Stomach smooth muscle (tissue), 2 donors: Measurements from ENCODE around the gene ANO5.

Source experiments
- H3K27ac ChIP-seq: one replicate; pipeline ENCODE4 v1.7.0; 2013; ENCODE audit warnings: mild to moderate bottlenecking, low read length, inconsistent platforms
- H3K27me3 ChIP-seq, 2 donors: one replicate each; pipeline ENCODE4 v1.7.0; 2013; ENCODE audit warnings: low read length in 2 of 2; ENCODE audit not compliant: insufficient read depth in 2 of 2, control insufficient read depth in 1 of 2
- H3K36me3 ChIP-seq, 2 donors: one replicate each; pipeline ENCODE4 v1.7.0; 2013; ENCODE audit warnings: low read length in 2 of 2; ENCODE audit not compliant: control insufficient read depth in 2 of 2, insufficient read depth in 2 of 2
- H3K4me1 ChIP-seq: one replicate; pipeline ENCODE4 v1.7.0; 2013; ENCODE audit warnings: low read length; ENCODE audit not compliant: control insufficient read depth, insufficient read depth
- H3K4me3 ChIP-seq, 2 donors: one replicate each; pipeline ENCODE4 v1.7.0; 2013; ENCODE audit warnings: low read length in 2 of 2
- H3K9ac ChIP-seq, 2 donors: one replicate each; pipeline ENCODE4 v1.7.0; 2013; ENCODE audit warnings: low read length in 2 of 2, mild to moderate bottlenecking in 1 of 2
- H3K9me3 ChIP-seq, 2 donors: one replicate each; pipeline ENCODE4 v1.7.0; 2013; ENCODE audit warnings: low read length in 2 of 2; ENCODE audit not compliant: control insufficient read depth in 2 of 2
- donor health status: healthy.
- donor health status: Pancreatic carcinoma.

ANO5 gene

DNA sequence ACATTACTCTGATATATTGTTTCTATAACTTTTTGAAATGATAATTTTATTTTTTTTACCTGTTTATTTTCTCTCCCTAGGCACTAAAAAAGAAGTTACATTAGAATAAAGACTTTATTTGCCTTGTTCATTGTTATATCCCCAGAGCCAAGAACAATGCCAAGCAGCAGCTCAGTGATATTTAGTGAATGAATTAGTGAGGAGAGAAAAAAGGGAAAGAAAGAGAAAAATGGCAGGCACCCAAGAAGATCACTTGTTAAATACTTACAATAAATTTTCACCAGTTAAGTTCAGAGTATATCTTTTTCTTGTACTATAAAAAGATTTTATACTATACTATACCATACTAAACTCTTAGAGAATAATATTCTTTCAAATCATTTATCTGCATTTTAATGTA, 13.3 kb upstream of the ANO5 start:
- Histone ChIP-seq H3K27me3 (peaks cover 0 to 3% of the 10 kb centered on the region in 2 donors), H3K9ac (no peak overlapping the region), H3K36me3 (no peaks in the 10 kb centered on the region), H3K4me1 (no peaks in the 10 kb centered on the region), H3K4me3 (no peak overlapping the region), H3K9me3 (no peaks in the 10 kb centered on the region), H3K27ac (no peak overlapping the region)

DNA sequence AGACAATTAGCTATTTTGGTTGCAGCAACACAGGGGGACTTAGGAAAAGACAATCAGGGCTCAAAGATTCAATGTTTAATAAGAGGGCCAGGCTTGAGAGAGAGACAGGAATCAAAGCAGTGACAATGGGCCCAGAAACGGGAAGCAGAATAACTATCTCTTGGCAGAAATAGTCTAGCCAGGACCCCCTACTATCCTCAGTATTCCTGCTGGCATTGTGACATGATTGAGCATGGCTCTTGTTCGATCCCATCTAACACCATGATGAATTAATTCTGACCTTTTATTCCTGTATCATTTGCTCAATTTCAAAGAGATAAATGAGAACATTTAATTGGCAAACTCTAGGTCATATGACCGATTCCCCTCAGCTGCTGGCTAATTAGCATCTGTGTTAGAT, 12.8 kb upstream of the ANO5 start:
- H3K4me1 ChIP-seq = no peaks in the 10 kb centered on the region
- H3K9me3 ChIP-seq = no peaks in the 10 kb centered on the region
- no peak overlapping the region for H3K9ac ChIP-seq
- no peak overlapping the region for H3K4me3 ChIP-seq
- H3K27me3 ChIP-seq = peaks cover 0 to 3% of the 10 kb centered on the region in 2 donors
- H3K36me3 ChIP-seq = no peaks in the 10 kb centered on the region
- no peak overlapping the region for H3K27ac ChIP-seq

DNA sequence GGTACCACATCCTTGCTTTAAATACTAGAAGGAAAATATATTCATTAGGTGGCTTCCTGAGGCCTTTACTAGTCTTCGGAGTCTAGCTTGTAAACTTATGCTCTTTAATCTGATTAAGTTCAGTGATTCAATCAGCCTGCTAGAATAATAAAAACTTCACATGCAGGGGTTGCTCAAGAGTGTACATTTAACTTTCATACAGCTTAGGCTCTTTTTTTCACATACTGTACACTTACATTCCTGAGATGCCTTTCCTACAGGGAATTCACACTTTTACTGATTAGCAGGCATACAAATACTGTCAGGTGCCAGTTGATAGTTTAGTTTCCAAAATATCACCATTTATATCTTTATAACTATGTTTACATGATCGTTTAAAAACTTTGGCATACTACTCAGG, 3.2 kb upstream of the ANO5 start:
- Histone ChIP-seq H3K36me3 (no peaks in the 10 kb centered on the region), H3K27me3 (no peaks in the 10 kb centered on the region), H3K27ac (no peak overlapping the region), H3K9me3 (no peaks in the 10 kb centered on the region), H3K4me3 (no peak overlapping the region), H3K9ac (no peak overlapping the region), H3K4me1 (peaks cover 13% of the 10 kb centered on the region)

DNA sequence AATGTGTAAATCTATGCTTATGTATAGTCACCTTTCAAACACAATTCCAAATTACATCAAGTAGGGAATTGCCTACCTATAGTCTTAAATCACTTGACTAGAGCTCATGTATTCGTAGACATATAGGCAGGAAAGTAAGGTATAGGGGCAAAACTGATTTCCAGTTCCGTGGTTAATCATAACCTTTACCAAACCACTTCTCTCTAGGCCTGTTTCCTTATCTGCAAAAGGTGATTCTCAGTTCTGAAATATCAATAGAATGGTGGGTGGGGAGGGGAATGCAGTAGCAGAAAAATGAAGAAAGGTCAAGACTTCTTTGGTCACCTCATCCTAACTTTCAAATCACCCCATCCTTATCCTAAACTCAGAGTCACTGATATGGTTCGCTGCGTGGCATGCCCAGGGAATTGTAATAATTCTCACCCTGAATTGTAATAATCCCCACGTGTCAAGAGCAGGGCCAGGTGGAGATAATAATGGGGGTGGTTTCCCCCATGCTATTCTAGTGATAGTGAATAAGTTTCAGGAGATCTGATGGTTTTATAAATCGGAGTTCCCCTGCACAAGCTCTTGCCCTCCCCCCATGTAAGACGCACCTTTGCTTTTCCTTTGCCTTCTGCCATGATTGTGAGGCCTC, 1.9 kb upstream of the ANO5 start:
- no peaks in the 10 kb centered on the region for H3K27me3 ChIP-seq
- no peak overlapping the region for H3K4me3 ChIP-seq
- no peaks in the 10 kb centered on the region for H3K36me3 ChIP-seq
- peaks cover 13% of the 10 kb centered on the region for H3K4me1 ChIP-seq
- H3K9me3 ChIP-seq = no peaks in the 10 kb centered on the region
- H3K27ac ChIP-seq = no peak overlapping the region
- no peak overlapping the region for H3K9ac ChIP-seq

DNA sequence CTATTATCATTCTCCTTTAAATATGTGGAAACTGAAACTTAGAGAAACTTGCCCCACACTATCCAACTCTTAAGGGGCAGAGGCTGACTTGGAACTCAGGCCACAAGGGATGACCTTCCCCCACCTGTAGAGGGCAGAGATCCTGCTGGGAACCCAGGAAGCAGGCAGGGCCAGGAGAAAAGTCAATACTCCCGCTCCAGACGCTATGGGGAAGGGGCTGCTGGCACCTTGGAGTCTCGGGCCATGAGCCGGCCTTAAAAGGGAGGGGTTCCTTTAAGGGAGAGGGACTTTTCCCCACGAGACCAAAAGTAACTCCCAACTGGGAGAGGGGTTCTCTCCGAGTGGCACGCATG, 620 bp upstream of the ANO5 start:
- Histone ChIP-seq H3K27ac (peak overlapping the region; percentile 53), H3K9me3 (no peaks in the 10 kb centered on the region), H3K4me1 (peaks cover 13% of the 10 kb centered on the region), H3K27me3 (no peaks in the 10 kb centered on the region), H3K9ac (peak overlapping the region; percentile 67 to 74), H3K36me3 (no peaks in the 10 kb centered on the region), H3K4me3 (peak overlapping the region; percentile 70 to 84)

DNA sequence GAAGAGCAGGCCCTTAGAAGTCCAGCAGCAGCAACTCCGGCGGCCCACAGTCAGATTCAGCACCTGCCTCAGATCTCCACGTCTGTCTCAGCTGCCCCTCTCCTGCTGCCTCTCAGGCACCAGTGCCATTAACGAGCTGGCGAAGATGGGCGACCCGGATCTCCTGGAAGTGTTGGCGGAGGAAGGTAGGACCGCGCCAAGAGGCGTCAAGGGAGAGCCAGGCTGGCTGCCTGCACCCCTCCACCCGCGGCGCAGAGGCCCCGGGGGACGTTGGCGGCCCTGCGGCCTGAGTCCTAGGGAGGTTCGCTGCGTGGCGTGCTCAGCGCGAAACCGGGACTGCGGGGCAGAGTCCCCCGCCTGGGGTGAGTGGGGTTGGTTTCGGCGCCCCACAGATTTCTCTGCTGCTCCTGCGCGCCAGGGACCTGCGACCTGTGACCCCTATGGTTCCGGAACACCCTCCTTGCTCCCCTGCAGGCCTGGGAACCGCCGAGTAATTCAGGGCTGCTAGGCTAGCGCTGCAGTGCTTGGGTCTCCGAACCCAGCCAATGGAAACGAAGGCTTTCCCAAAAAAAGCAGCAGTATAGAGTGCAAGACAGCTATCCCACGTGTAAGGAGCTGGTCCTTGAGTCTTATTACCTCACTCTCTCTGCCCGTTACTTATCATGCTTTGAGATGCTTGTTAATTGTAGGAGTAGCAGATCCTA, 615 bp downstream of the ANO5 start:
- Histone ChIP-seq H3K9ac (peak overlapping the region; percentile 67 to 68), H3K9me3 (no peaks in the 10 kb centered on the region), H3K36me3 (no peaks in the 10 kb centered on the region), H3K4me1 (peaks cover 18% of the 10 kb centered on the region), H3K27ac (peak overlapping the region; percentile 53), H3K27me3 (no peaks in the 10 kb centered on the region), H3K4me3 (peak overlapping the region; percentile 70 to 84)

DNA sequence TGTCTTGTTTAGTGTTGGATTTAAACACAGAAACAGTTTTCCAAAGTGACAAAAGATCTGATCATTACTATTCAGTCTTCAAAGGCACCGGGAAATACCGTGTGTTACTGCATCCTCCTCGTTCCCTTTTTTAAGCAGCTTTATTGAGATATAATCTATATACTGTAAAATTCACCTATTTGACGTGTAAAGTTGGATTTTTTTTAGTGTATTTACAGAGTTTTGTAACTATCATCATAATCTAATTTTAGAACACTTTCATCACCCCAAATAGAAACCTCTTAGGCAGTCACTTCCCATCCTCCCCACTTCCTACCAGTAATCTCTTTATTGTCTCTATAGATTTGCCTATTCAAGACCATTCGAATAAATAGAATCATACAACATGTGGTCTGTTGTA, 1.4 kb downstream of the ANO5 start:
- no peak overlapping the region for H3K27ac ChIP-seq
- no peaks in the 10 kb centered on the region for H3K36me3 ChIP-seq
- no peaks in the 10 kb centered on the region for H3K27me3 ChIP-seq
- H3K4me1 ChIP-seq = peaks cover 19% of the 10 kb centered on the region
- H3K4me3 ChIP-seq = peak overlapping the region; percentile 70 to 84
- peak overlapping the region in 1 of 2 donors; percentile 67 for H3K9ac ChIP-seq
- H3K9me3 ChIP-seq = no peaks in the 10 kb centered on the region

DNA sequence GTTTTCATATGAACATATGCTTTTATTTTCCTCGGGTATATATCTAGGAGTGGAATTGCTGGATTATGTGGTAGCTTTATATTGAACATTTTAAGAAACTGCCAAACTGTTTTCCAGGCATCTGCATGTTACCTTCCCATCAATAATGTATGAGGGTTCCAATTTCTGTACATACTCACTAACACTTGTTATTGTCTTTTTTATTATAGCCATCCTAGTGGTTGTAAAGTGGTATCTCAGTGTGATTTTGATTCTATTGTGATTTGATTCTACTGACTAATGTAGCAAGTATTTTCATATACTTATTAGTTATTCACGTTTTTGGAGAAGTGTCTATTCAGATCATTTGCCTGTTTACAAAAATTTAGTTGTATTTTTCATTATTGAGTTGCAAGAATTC, 2.0 kb downstream of the ANO5 start:
- Histone ChIP-seq H3K4me1 (peaks cover 20% of the 10 kb centered on the region), H3K36me3 (no peaks in the 10 kb centered on the region), H3K9me3 (no peaks in the 10 kb centered on the region), H3K27me3 (no peaks in the 10 kb centered on the region), H3K9ac (no peak overlapping the region), H3K27ac (no peak overlapping the region), H3K4me3 (no peak overlapping the region)

DNA sequence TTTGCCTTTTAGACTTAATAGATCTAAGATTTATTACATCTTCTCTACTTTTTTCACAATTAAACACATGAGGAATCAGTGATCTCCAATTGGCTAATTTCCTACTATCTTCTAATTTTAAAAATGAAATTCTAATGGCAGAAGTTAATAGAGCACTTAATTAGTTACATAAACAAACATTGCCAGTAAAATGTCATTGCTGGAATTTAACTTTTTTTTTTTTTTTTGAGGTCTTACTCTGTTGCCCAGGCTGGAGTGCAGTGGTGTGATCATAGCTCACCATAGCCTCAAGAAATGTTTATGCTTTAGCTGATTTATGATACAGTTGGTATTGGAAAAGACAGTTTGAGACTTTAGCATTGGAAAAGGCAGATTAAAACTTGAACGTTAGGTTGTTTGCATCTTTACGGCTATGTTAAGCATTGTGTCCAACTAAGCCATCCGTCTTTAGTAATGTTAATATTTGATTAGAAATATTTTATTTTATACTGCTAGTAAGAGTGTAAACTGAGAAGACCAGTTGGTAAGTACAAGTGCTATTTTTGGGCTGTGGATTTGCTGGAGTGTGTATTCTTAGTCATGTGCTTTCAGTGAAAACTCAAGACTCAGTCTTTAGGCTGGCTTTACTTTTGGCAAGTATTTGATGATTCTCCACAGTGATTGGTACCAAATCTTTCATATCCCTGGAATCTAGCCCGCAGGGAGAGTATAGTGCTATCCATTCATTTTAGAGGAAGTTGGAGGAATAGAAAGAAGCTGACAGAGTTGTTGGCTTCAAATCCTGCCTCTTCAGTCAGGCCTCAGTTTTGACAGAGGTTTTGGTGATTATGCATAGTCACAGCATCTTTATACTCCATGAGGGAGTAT, 4.5 kb downstream of the ANO5 start:
- no peak overlapping the region for H3K9ac ChIP-seq
- H3K27me3 ChIP-seq = no peaks in the 10 kb centered on the region
- H3K4me1 ChIP-seq = peaks cover 16% of the 10 kb centered on the region
- H3K27ac ChIP-seq = no peak overlapping the region
- H3K9me3 ChIP-seq = no peaks in the 10 kb centered on the region
- H3K4me3 ChIP-seq = peak overlapping the region in 1 of 2 donors; percentile 35
- H3K36me3 ChIP-seq = no peaks in the 10 kb centered on the region

DNA sequence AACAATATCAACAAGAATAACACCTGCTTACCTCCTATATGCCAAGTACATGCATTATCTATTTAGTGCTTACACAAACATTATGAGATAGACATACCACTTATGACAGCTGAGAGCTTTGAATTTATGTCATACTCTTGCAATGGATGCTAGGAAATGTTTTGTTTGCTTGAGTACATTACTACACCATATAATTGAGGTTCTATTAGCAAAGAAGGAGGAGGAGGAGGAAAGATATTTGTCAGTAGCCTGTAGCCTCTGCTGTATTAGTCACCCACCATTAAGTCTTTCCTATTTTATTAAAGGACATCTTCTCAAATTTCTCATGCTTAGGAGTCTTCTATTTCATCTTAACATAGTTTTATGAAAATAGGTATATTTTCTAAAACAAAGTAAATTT, 6.4 kb downstream of the ANO5 start:
- no peak overlapping the region for H3K9ac ChIP-seq
- no peak overlapping the region for H3K4me3 ChIP-seq
- H3K27me3 ChIP-seq = no peaks in the 10 kb centered on the region
- no peaks in the 10 kb centered on the region for H3K36me3 ChIP-seq
- no peak overlapping the region for H3K27ac ChIP-seq
- H3K9me3 ChIP-seq = no peaks in the 10 kb centered on the region
- H3K4me1 ChIP-seq = peaks cover 7% of the 10 kb centered on the region
